WTC11 (cell line): Measurements from ENCODE around the gene RAET1G.

Source experiments
- ATF3 ChIP-seq: sonication (generic); formaldehyde crosslinking; conservative IDR thresholded peaks from 2 replicates; pipeline ENCODE4 v1.8.1; 2022; ENCODE audit warnings: mild to moderate bottlenecking, missing genetic modification reagents
- CBFB ChIP-seq: sonication (generic); formaldehyde crosslinking; IDR thresholded peaks from 2 replicates; pipeline ENCODE4 v1.8.1; 2022; ENCODE audit warnings: mild to moderate bottlenecking, low read depth, missing genetic modification reagents
- CTCF ChIP-seq: fragments of 200-600 bp; IDR thresholded peaks from 2 replicates; pipeline ENCODE4 v1.8.0; 2022; ENCODE audit warnings: antibody characterized with exemption
- ESRRA ChIP-seq: sonication (generic); formaldehyde crosslinking; IDR thresholded peaks from 2 replicates; pipeline ENCODE4 v1.8.1; 2022; ENCODE audit warnings: mild to moderate bottlenecking, missing genetic modification reagents, borderline replicate concordance
- FOXP1 ChIP-seq: sonication (generic); formaldehyde crosslinking; IDR thresholded peaks from 2 replicates; pipeline ENCODE4 v1.8.0; 2022; ENCODE audit warnings: missing genetic modification reagents, mild to moderate bottlenecking, moderate library complexity, borderline replicate concordance
- JUN ChIP-seq: sonication (generic); formaldehyde crosslinking; IDR thresholded peaks from 2 replicates; pipeline ENCODE4 v1.8.0; 2023; ENCODE audit warnings: mild to moderate bottlenecking, missing genetic modification reagents
- SP1 ChIP-seq: sonication (generic); formaldehyde crosslinking; conservative IDR thresholded peaks from 2 replicates; pipeline ENCODE4 v1.8.1; 2022; ENCODE audit warnings: missing genetic modification reagents
- STAT6 ChIP-seq: sonication (generic); formaldehyde crosslinking; conservative IDR thresholded peaks from 2 replicates; pipeline ENCODE4 v1.8.1; 2023; ENCODE audit warnings: mild to moderate bottlenecking, low read depth, missing genetic modification reagents, moderate library complexity
- TEAD1 ChIP-seq: sonication (generic); formaldehyde crosslinking; IDR thresholded peaks from 2 replicates; pipeline ENCODE4 v1.8.0; 2022; ENCODE audit warnings: mild to moderate bottlenecking, missing genetic modification reagents
- USF2 ChIP-seq: sonication (generic); formaldehyde crosslinking; IDR thresholded peaks from 2 replicates; pipeline ENCODE4 v1.8.1; 2023; ENCODE audit warnings: mild to moderate bottlenecking, missing genetic modification reagents, moderate library complexity
- ZNF671 ChIP-seq: fragments of 250-450 bp; sonication (Bioruptor Pico); IDR thresholded peaks from 2 replicates; pipeline ENCODE4 v1.8.0; 2021; ENCODE audit warnings: mild to moderate bottlenecking

GRCh38 chr6:149897855-149898744 lies 24.8 kb downstream of the RAET1G start, which contains the start of gene RAET1E:
- TF ChIP-seq ESRRA, result no peak
- TF ChIP-seq SP1, result no peak
- no peak for TF ChIP-seq CTCF
- TF ChIP-seq USF2 (CRISPR knock-in tag), result no peak
- no peak for TF ChIP-seq JUN (CRISPR knock-in tag)
- TF ChIP-seq FOXP1 (CRISPR knock-in tag), result no peak
- TF ChIP-seq CBFB (CRISPR knock-in tag), result no peak
- TF ChIP-seq STAT6 (CRISPR knock-in tag), result no peak
- no peak for TF ChIP-seq ATF3
- no peak for TF ChIP-seq ZNF671 (CRISPR knock-in tag)
- TF ChIP-seq TEAD1 (CRISPR knock-in tag), result no peak
